GM21529 (cell line): ENCODE measurements around the gene DNAH3.
"Not testable (repeated sequence)": the region's sequence is repeated elsewhere in the genome, so short reads cannot be mapped to it uniquely, and the experiment has no call there.

ENCODE experiments used
- ATAC-seq: cut with Tn5 transposase; IDR thresholded peaks from one replicate; pipeline ENCODE4 v1.9.1; 2021; ENCODE audit not compliant: unreplicated experiment

DNAH3 gene

GRCh38 chr16:21076186-21076883, 74.3 kb downstream of the DNAH3 start:
- ATAC-seq, result no peak

DNA sequence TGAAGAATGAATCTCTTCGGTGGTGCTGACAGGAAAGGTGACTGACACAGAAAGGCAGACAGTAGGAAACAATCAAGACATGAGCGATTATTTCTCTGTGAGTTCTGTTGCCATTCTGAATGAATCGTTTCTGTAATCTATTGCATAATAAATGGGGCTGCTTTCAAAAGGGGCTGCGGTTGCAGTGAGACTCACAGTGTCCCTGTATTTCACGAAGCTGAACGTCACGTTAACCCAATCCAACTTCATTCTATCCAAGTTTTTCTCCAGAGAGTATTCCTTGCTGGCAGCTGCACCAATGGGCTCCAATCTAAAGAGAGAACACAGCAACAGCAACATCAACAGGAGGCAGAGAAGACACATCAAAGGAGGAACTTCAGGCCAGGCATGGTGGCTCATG, 75.4 kb downstream of the DNAH3 start:
- no peak for ATAC-seq

DNA sequence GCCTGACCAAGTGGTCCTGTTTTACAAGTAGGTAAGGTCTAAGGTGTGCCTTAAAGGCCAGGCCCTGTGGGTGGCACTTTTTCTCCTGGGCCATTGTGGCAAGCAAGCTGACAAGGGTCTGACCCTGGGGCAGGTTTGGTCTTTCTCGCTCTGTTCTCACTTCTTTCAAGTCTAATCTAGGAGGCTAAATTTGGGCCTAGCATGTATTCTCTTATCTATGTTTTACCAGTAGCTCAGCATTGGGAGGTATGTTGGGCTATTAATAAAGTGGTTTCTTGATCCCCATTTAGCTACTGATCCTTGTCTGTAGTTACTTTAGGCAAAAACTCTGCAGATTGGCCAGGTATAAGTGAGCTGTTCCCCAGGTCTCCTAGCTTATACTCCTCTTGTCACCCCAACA, 77.7 kb downstream of the DNAH3 start:
- no peak for ATAC-seq

- no peak for ATAC-seq
These were observed 78.9 kb downstream of the DNAH3 start for GRCh38 chr16:21071741-21072140.

- no peak for ATAC-seq
These were observed 80.1 kb downstream of the DNAH3 start for GRCh38 chr16:21070564-21070963.

DNA sequence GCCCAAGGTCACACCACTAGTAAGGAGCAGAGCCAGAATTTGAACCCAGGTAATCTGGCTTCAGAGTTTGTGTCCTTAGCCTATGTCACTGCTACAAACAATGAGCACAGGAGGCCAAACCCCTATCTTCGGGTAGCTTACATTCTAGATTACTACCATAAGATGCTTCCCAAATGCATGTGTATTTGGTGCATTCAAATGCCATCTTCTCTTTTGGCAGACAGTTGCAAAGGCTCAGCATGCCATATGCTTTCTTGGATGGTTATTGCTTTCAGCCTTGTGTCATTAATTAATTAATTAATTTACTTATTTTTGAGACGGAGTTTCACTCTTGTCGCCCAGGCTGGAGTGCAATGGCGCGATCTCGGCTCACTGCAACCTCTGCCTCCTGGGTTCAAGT, 80.7 kb downstream of the DNAH3 start:
- ATAC-seq, result no peak

GRCh38 chr16:21064203-21064602, 86.4 kb downstream of the DNAH3 start:
- ATAC-seq, result no peak

GRCh38 chr16:21063314-21063713, 87.3 kb downstream of the DNAH3 start:
- not testable (repeated sequence) for ATAC-seq

DNA sequence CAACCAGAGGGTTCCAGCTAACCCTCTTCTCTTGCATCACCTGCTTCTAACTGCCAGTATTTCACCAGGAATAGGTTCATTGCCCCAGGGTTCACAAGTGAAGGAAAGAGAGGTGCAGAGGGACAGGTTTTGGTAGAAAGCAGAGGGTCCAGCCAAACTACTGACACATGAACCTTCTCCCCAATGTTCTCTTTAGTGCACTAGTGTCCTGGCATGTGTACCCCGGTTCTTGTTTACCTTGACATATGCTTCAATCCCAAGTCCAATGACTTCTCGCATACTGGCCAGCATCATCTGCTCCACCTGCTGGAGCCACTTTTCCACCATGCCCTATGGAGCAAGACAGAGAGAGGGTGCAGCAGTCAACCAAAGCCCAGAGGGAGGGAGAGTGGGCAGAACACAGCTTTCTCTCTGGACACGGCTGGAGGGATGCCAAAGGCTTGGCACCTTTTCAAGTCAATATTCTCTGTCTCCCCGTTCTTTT, 90.6 kb downstream of the DNAH3 start:
- no peak for ATAC-seq

- no peak for ATAC-seq
These were observed 92.8 kb downstream of the DNAH3 start for GRCh38 chr16:21057875-21058274.

DNA sequence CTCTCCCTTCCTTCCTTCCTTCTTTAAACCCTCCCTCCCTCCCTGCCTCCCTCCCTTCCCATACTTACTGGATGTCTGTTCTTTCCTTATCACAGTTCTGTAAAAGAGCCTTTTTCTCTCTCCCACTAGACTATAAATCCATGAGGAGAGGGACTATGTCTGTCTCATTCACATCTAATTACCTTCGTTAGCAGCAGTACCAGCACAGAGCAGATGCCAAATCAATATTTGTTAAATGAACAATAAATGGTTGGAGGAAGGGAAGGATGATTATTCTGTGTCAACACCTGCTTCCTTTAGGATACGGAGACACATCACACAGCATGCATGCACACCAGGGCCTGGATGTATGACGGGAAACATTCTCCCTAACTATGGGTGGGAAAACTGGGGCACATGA, 94.2 kb downstream of the DNAH3 start:
- no peak for ATAC-seq

DNA sequence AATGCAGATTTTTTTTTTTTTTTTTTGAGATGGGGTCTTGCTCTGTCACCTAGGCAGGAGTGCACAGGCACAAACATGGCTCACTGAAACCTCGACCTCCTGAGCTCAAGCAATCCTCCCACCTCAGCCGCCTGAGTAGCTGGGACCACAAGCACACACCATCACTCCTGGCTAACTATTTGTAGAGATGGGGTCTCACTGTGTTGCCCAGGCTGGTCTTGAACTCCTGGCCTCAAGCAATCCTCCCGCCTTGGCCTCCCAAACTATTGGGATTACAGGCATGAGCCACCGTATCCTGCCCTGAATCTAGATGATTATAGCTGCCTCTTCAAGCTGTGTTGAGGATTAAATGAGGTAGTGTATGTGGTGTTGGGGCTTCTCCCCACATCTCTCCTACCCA, 94.9 kb downstream of the DNAH3 start:
- ATAC-seq, result not testable (repeated sequence)

DNA sequence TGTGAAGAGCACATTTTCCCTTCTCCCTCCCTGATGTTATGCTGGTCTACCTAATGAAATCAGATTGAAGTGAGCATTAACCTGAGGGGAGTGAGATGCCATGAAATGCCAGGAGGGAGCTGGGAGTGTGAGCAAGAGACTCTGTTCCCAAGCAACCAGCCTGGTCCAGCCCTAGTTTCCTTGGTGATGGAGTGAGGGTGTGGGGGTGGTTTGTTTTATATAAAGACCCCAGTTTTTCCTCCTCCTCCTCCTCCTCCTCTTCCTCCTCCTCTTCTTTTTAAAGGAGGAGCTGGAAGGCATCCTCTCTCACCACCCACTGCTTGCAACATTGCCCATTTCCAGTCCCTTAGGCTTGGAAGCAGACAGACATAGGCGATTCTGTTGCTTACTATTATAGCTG, 97.1 kb downstream of the DNAH3 start:
- ATAC-seq, result no peak

GRCh38 chr16:21048091-21048912, 102.3 kb downstream of the DNAH3 start:
- ATAC-seq, result not testable (repeated sequence)

GRCh38 chr16:21038197-21038596, 112.4 kb downstream of the DNAH3 start:
- no peak for ATAC-seq

- ATAC-seq, result no peak
These were observed 112.9 kb downstream of the DNAH3 start for GRCh38 chr16:21037736-21038135.

DNA sequence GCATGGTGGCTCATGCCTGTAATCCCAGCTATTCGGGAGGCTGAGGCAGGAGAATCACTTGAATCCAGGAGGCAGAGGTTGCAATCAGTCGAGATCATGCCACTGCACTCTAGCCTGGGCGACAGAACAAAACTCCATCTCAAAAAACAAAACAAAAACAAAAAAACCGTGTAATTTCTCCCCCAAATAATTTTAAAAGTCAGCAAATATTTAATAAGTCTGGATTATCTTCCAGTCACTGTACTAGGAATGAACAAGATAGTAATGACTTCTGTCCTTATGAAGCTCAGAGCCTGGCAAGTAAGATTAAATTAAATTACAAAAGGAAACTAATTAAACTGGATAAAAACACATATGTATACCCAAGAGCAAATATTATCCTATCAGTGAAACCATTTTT, 113.5 kb downstream of the DNAH3 start:
- ATAC-seq, result no peak

GRCh38 chr16:21036471-21036870, 114.2 kb downstream of the DNAH3 start:
- no peak for ATAC-seq

GRCh38 chr16:21033704-21034103, 116.9 kb downstream of the DNAH3 start:
- no peak for ATAC-seq

- ATAC-seq, result no peak
These were observed 117.4 kb downstream of the DNAH3 start for GRCh38 chr16:21033264-21033663.

DNA sequence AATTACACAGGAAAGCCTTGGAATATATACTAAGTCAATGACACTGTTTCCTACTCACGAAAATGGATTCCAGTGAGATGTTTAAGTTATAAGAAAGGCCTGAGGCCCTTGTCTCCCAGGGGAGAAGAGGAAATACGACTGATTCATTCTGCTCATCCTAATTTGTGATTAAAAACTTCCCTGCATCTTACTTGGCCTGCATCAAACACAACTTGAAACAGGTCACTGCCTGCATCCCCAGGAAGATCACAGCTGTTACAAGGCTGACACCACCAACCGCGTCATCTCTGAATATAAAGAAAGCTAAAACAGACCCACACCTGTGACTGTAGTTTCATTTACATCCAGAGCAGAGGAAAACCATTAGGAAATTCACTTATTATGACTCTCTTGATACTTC, 121.9 kb downstream of the DNAH3 start:
- no peak for ATAC-seq

GRCh38 chr16:21026846-21027245, 123.8 kb downstream of the DNAH3 start:
- ATAC-seq, result no peak
